SK-N-SH (cell line): Measurements from ENCODE around the gene HHIP. TPM values are rescaled to one million over a fixed set of nuclear protein-coding genes. Genes with fewer than 3 reads are reported as not detected.

Source experiments
- CTCF ChIA-PET: fragments of 300-600, 350-600 bp; formaldehyde crosslinking; extraction: SDS; loops from one replicate; lab custom pipeline; 2021; lab: Yijun Ruan, JAX
- POLR2A ChIA-PET: fragments of 350-600 bp; sonication (Branson Sonifier 250); formaldehyde crosslinking; extraction: SDS; loops from one replicate; lab custom pipeline; 2020; ENCODE audit warnings: antibody characterized with exemption, inconsistent platforms; lab: Yijun Ruan, JAX
- DNase-seq: peaks from one replicate; pipeline ENCODE4 v3.0.0; 2012
- H2AFZ ChIP-seq: fragments of 200-600 bp; sonication (generic); 2 replicates; pipeline ENCODE4 v1.8.1; 2016; ENCODE audit warnings: antibody characterized with exemption, mild to moderate bottlenecking, low read depth
- H3F3A ChIP-seq: fragments of 200-600 bp; sonication (generic); replicated peaks from 2 replicates; pipeline ENCODE3; 2016; ENCODE audit warnings: antibody characterized with exemption, mild to moderate bottlenecking; ENCODE audit not compliant: insufficient read depth
- H3K27ac ChIP-seq, 2 experiments: fragments of 200-500 bp in 1 of 2; fragments of 200-600 bp in 1 of 2; sonication (Bioruptor generic) in 1 of 2; sonication (generic), shearing (Covaris generic) in 1 of 2; 2 replicates each; pipeline versions ENCODE4 v1.5.1 to v1.6.1; 2014 to 2016; ENCODE audit warnings: low read depth in 2 of 2, inconsistent platforms in 1 of 2, low read length in 1 of 2, mild to moderate bottlenecking in 1 of 2, mixed read lengths in 1 of 2
- H3K27me3 ChIP-seq: fragments of 200-600 bp; sonication (generic), shearing (Covaris generic); 2 replicates; pipeline ENCODE4 v1.6.1; 2016; ENCODE audit warnings: mixed run types; ENCODE audit not compliant: insufficient read depth
- H3K36me3 ChIP-seq, 2 experiments: fragments of 200-500 bp in 1 of 2; fragments of 200-600 bp in 1 of 2; sonication (Bioruptor generic) in 1 of 2; sonication (generic) in 1 of 2; replicated peaks in 1 of 2; 2 replicates each; pipeline versions ENCODE3 to v1.5.1; 2014 to 2016; ENCODE audit warnings: low read length in 1 of 2, mild to moderate bottlenecking in 1 of 2; ENCODE audit not compliant: insufficient read depth in 2 of 2, control insufficient read depth in 1 of 2
- H3K4me1 ChIP-seq, 2 experiments: fragments of 200-500 bp in 1 of 2; fragments of 200-600 bp in 1 of 2; sonication (Bioruptor generic) in 1 of 2; sonication (generic), shearing (Covaris generic) in 1 of 2; 2 replicates each; pipeline versions ENCODE4 v1.5.1 to v1.6.1; 2014 to 2016; ENCODE audit warnings: low read depth in 1 of 2, low read length in 1 of 2, mixed run types in 1 of 2; ENCODE audit not compliant: insufficient read depth in 2 of 2, control insufficient read depth in 1 of 2
- H3K4me2 ChIP-seq: fragments of 200-600 bp; sonication (generic), shearing (Covaris generic); 2 replicates; pipeline ENCODE4 v1.6.1; 2017; ENCODE audit warnings: mixed run types
- H3K4me3 ChIP-seq, 2 experiments: fragments of 200-500 bp in 1 of 2; fragments of 200-600 bp in 1 of 2; sonication (Bioruptor generic) in 1 of 2; sonication (generic), shearing (Covaris generic) in 1 of 2; 2 replicates each; pipeline versions ENCODE4 v1.5.1 to v1.8.1; 2014 to 2016; ENCODE audit warnings: low read depth in 2 of 2, inconsistent platforms in 1 of 2, low read length in 1 of 2, mild to moderate bottlenecking in 1 of 2, mixed read lengths in 1 of 2, moderate library complexity in 1 of 2
- H3K79me2 ChIP-seq: fragments of 200-600 bp; sonication (generic); 2 replicates; pipeline ENCODE4 v1.8.1; 2017; ENCODE audit warnings: mild to moderate bottlenecking; ENCODE audit not compliant: insufficient read depth
- H3K9ac ChIP-seq: fragments of 200-600 bp; sonication (generic); 2 replicates; pipeline ENCODE4 v1.6.1; 2017; ENCODE audit warnings: mixed run types
- H3K9me2 ChIP-seq: fragments of 200-600 bp; sonication (generic); 2 replicates; pipeline ENCODE4 v1.6.1; 2017; ENCODE audit warnings: mixed run types
- H3K9me3 ChIP-seq: fragments of 200-600 bp; sonication (generic); 2 replicates; pipeline ENCODE4 v1.6.1; 2017; ENCODE audit warnings: mixed run types, mild to moderate bottlenecking, moderate library complexity
- H4K20me1 ChIP-seq: fragments of 200-600 bp; sonication (generic); 2 replicates; pipeline ENCODE4 v1.6.1; 2017; ENCODE audit warnings: mild to moderate bottlenecking, mixed run types; ENCODE audit not compliant: insufficient read depth
- EZH2phosphoT487 ChIP-seq: fragments of 200-600 bp; sonication (generic); IDR thresholded peaks from 2 replicates; pipeline ENCODE4 v1.6.1; 2017; ENCODE audit warnings: low read depth, mixed run types, mild to moderate bottlenecking, antibody characterized with exemption, moderate library complexity, borderline replicate concordance
- FOSL2 ChIP-seq: IDR thresholded peaks from 2 replicates; pipeline ENCODE4 v1.4.0; 2012; ENCODE audit warnings: low read depth, mild to moderate bottlenecking, moderate library complexity, borderline replicate concordance
- FOXM1 ChIP-seq: IDR thresholded peaks from 2 replicates; pipeline ENCODE4 v1.4.0; 2012; ENCODE audit warnings: low read depth, mild to moderate bottlenecking
- IRF3 ChIP-seq: fragments of 150-350 bp; IDR thresholded peaks from 2 replicates; pipeline ENCODE4 v1.6.1; 2016; ENCODE audit warnings: mild to moderate bottlenecking, low read depth, low read length
- MAX ChIP-seq: IDR thresholded peaks from 2 replicates; pipeline ENCODE4 v1.4.0; 2012; ENCODE audit warnings: low read depth
- MEF2A ChIP-seq: IDR thresholded peaks from 2 replicates; pipeline ENCODE4 v1.4.0; 2012; ENCODE audit warnings: low read depth, borderline replicate concordance
- MXI1 ChIP-seq: IDR thresholded peaks from 2 replicates; pipeline ENCODE4 v1.6.1; 2012; ENCODE audit warnings: mild to moderate bottlenecking, low read depth, low read length, improper control_type of control experiment
- NFIC ChIP-seq: IDR thresholded peaks from 2 replicates; pipeline ENCODE4 v1.4.0; 2012; ENCODE audit warnings: borderline replicate concordance
- NRF1 ChIP-seq: IDR thresholded peaks from 2 replicates; pipeline ENCODE4 v1.6.1; 2012; ENCODE audit warnings: low read depth, mild to moderate bottlenecking, low read length
- RAD21 ChIP-seq: IDR thresholded peaks from 2 replicates; pipeline ENCODE4 v1.6.1; 2012; ENCODE audit warnings: mild to moderate bottlenecking, low read length
- REST ChIP-seq: IDR thresholded peaks from 2 replicates; pipeline ENCODE4 v1.6.1; 2012; ENCODE audit warnings: mild to moderate bottlenecking, low read depth, low read length, moderate library complexity
- RXRA ChIP-seq: IDR thresholded peaks from 2 replicates; pipeline ENCODE4 v1.4.0; 2012; ENCODE audit warnings: low read depth, mild to moderate bottlenecking, borderline replicate concordance
- SIN3A ChIP-seq: IDR thresholded peaks from 2 replicates; pipeline ENCODE4 v1.6.1; 2012; ENCODE audit warnings: low read depth, mild to moderate bottlenecking, low read length, moderate library complexity, borderline replicate concordance
- SMC3 ChIP-seq: IDR thresholded peaks from 2 replicates; pipeline ENCODE4 v1.6.1; 2012; ENCODE audit warnings: low read depth, low read length, improper control_type of control experiment
- TAF1 ChIP-seq: IDR thresholded peaks from 2 replicates; pipeline ENCODE4 v1.6.1; 2012; ENCODE audit warnings: low read depth, mild to moderate bottlenecking, low read length, moderate library complexity, borderline replicate concordance
- TCF12 ChIP-seq: IDR thresholded peaks from 2 replicates; pipeline ENCODE4 v1.4.0; 2012
- USF1 ChIP-seq: IDR thresholded peaks from 2 replicates; pipeline ENCODE4 v1.4.0; 2012; ENCODE audit warnings: low read depth, borderline replicate concordance
- USF2 ChIP-seq: fragments of 150-350 bp; IDR thresholded peaks from 2 replicates; pipeline ENCODE4 v1.6.1; 2017; ENCODE audit warnings: antibody characterized with exemption, low read length, low read depth, borderline replicate concordance
- ZBTB33 ChIP-seq: IDR thresholded peaks from 2 replicates; pipeline ENCODE4 v1.4.0; 2012; ENCODE audit warnings: low read depth, borderline replicate concordance
- WGBS: methylation state at CpG from one replicate; pipeline ENCODE4 v1.1.6; 2017; ENCODE audit warnings: low lambda C conversion rate; 5-methylcytosine and 5-hydroxymethylcytosine counted together
- polyA plus RNA-seq, 3 experiments: library from polyadenylated mRNA; depleted of rRNA; stranded (reverse); fragments of >200 nt; gene quantifications; 2 replicates each; pipeline ENCODE4 v1.2.3, GENCODE V29; 2012

HHIP gene
- polyA plus RNA-seq, 1 of the 3 experiments (the other 2 are of a cell fraction) = 3.5 TPM

GRCh38 chr4:144670776-144671175 is 24.8 kb downstream of the HHIP start:
- CTCF ChIA-PET = no interaction called here
- Histone ChIP-seq H3K4me2 (no peak overlapping the region), H3K9me2 (no peaks in the 10 kb centered on the region), H3K9ac (no peak overlapping the region), H3K36me3 (no peaks in the 10 kb centered on the region), H3F3A (peaks cover 15% of the 10 kb centered on the region), H3K27ac (no peak overlapping the region), H3K4me3 (no peak overlapping the region), H3K4me1 (peaks cover 0 to 9% of the 10 kb centered on the region in 2 experiments; a peak in 2 of 4 replicates), H4K20me1 (no peaks in the 10 kb centered on the region), H3K79me2 (no peaks in the 10 kb centered on the region), H3K27me3 (no peaks in the 10 kb centered on the region)
- POLR2A ChIA-PET = no interaction called here
- 23% methylated on average over 5 of the region's 5 CpGs for WGBS
- DNase-seq = no peak
- TF ChIP-seq MEF2A = no peak
- TF ChIP-seq SIN3A = no peak
- TF ChIP-seq SMC3 = no peak
- TF ChIP-seq, all 33 proteins: peak for 0
- no peaks in the 10 kb centered on the region for H3K9me3 ChIP-seq
- H2AFZ ChIP-seq = no peak overlapping the region

GRCh38 chr4:144674711-144675110 is 28.8 kb downstream of the HHIP start:
- no peak for DNase-seq
- H3K9ac ChIP-seq = no peak overlapping the region
- WGBS = 10% methylated on average over 1 of the region's 1 CpG

More at GRCh38 chr4:144674711-144675110, 28.8 kb downstream of the HHIP start:
- CTCF ChIA-PET = no interaction called here
- POLR2A ChIA-PET = no interaction called here
- TF ChIP-seq FOSL2 (no peak), MXI1 (no peak), TAF1 (no peak), IRF3 (no peak), TCF12 (no peak), SIN3A (no peak), USF1 (no peak), MAX (no peak), EZH2phosphoT487 (no peak), NFIC (no peak), FOXM1 (no peak), RXRA (no peak), RAD21 (no peak), USF2 (no peak), REST (no peak), NRF1 (no peak), ZBTB33 (no peak), SMC3 (no peak)
- Histone ChIP-seq H2AFZ (no peak overlapping the region), H3K79me2 (no peaks in the 10 kb centered on the region), H3K27me3 (no peaks in the 10 kb centered on the region), H3K36me3 (peaks cover 0 to 4% of the 10 kb centered on the region in 2 experiments), H4K20me1 (no peaks in the 10 kb centered on the region), H3K4me1 (no peaks in the 10 kb centered on the region; a peak in 1 of 4 replicates), H3F3A (peaks cover 5% of the 10 kb centered on the region), H3K9me2 (no peaks in the 10 kb centered on the region), H3K4me3 (no peak overlapping the region), H3K4me2 (no peak overlapping the region), H3K27ac (no peak overlapping the region), H3K9me3 (no peaks in the 10 kb centered on the region)
